Left ventricle myocardium inferior (tissue), 1 donor: ENCODE results near the gene FAM222B. TPM values are rescaled to one million over a fixed set of nuclear protein-coding genes. Genes with fewer than 3 reads are reported as not detected.
A peak's percentile ranks its signal among the peaks of the same experiment; 100 is the strongest.
"Not testable (repeated sequence)": the region's sequence is repeated elsewhere in the genome, so short reads cannot be mapped to it uniquely, and the experiment has no call there.

Source experiments
- DNase-seq: peaks from one replicate; pipeline ENCODE4 v3.0.0-alpha.2; 2020
- H3K27ac ChIP-seq: fragments of 200-600 bp; replicated peaks from 2 replicates; pipeline ENCODE4 v1.8.0; 2021
- H3K27me3 ChIP-seq: fragments of 200-600 bp; 2 replicates; pipeline ENCODE4 v1.8.0; 2021; ENCODE audit warnings: low read depth
- H3K36me3 ChIP-seq: fragments of 200-600 bp; 2 replicates; pipeline ENCODE4 v1.8.0; 2021
- H3K4me1 ChIP-seq: fragments of 200-600 bp; 2 replicates; pipeline ENCODE4 v1.8.0; 2021
- H3K4me3 ChIP-seq: fragments of 200-600 bp; 2 replicates; pipeline ENCODE4 v1.8.0; 2021; ENCODE audit warnings: mild to moderate bottlenecking, moderate library complexity
- H3K9me3 ChIP-seq: fragments of 200-600 bp; replicated peaks from 2 replicates; pipeline ENCODE4 v1.8.0; 2021
- CTCF ChIP-seq: fragments of 200-600 bp; IDR thresholded peaks from 2 replicates; pipeline ENCODE4 v1.8.0; 2021; ENCODE audit warnings: antibody characterized with exemption, mild to moderate bottlenecking, borderline replicate concordance
- intact Hi-C: fragments of 100-400 bp; cut with micrococcal nuclease; formaldehyde crosslinking; loops from one replicate; pipeline ENCODE4 v1.11.0; 2022
- total RNA-seq: library from RNA; stranded (reverse); fragmentation: NEBNext Ultra II Directional; extraction: Animal tissue kit (Norgen Biotek cat#: 25700); gene quantifications from one replicate; pipeline ENCODE4 v1.2.1, GENCODE V29; 2021
- donor health status: DM: no; HTN: yes; CAD: no; lungs with severe emphysema.

The FAM222B gene
- total RNA-seq, 1 donor from 2014 or later: 17.5 TPM

- H3K4me1 ChIP-seq: peaks cover 44% of the 10 kb centered on the region
- H3K27me3 ChIP-seq: no peaks in the 10 kb centered on the region
- H3K27ac ChIP-seq: peak overlapping the region; percentile 90
- intact Hi-C loops: no loop called here
- H3K36me3 ChIP-seq: no peaks in the 10 kb centered on the region
- TF ChIP-seq CTCF: no peak
- no peaks in the 10 kb centered on the region for H3K9me3 ChIP-seq
- peak overlapping the region; percentile 98 for H3K4me3 ChIP-seq
- DNase-seq: peak; percentile 98
Observed at GRCh38 chr17:28812091-28812747, 30.4 kb downstream of the FAM222B start.

GRCh38 chr17:28811651-28812090, 30.9 kb downstream of the FAM222B start:
- H3K27ac ChIP-seq: peak overlapping the region; percentile 90
- no peak for TF ChIP-seq CTCF
- no peaks in the 10 kb centered on the region for H3K36me3 ChIP-seq
- no peaks in the 10 kb centered on the region for H3K9me3 ChIP-seq
- intact Hi-C loops: no loop called here
- no peaks in the 10 kb centered on the region for H3K27me3 ChIP-seq
- peaks cover 50% of the 10 kb centered on the region for H3K4me1 ChIP-seq
- peak overlapping the region; percentile 98 for H3K4me3 ChIP-seq
- no peak for DNase-seq

DNA sequence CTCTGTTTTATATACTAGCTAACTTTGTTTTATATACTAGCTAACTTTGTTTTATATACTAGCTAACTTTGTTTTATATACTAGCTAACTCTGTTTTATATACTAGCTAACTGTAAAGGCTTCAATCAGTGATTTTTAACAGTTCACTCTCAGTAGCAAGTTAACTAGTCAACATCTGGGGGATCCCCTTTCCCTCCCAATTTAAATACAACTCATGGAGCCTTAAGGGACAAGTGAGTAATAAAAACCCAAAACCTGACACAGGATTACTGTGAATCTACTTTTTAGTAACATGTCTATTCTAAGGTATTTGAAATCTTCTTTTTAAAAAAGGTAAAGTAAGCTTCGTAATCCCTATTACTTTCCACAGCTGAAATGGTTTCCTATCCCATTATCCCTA, 32.2 kb downstream of the FAM222B start:
- Histone ChIP-seq H3K4me1 (peaks cover 50% of the 10 kb centered on the region), H3K4me3 (no peak overlapping the region), H3K9me3 (no peaks in the 10 kb centered on the region), H3K27ac (no peak overlapping the region), H3K27me3 (no peaks in the 10 kb centered on the region), H3K36me3 (no peaks in the 10 kb centered on the region)
- DNase-seq: no peak
- intact Hi-C loops: no loop called here
- TF ChIP-seq CTCF: no peak

GRCh38 chr17:28807925-28808634, 34.5 kb downstream of the FAM222B start:
- Histone ChIP-seq H3K27me3 (no peaks in the 10 kb centered on the region), H3K9me3 (no peaks in the 10 kb centered on the region), H3K27ac (peak overlapping the region; percentile 73), H3K4me1 (peaks cover 50% of the 10 kb centered on the region), H3K36me3 (no peaks in the 10 kb centered on the region), H3K4me3 (no peak overlapping the region)
- DNase-seq: no peak
- intact Hi-C loops: no loop called here
- no peak for TF ChIP-seq CTCF

GRCh38 chr17:28796062-28796461, 46.5 kb downstream of the FAM222B start:
- no peak for DNase-seq
- no peak overlapping the region for H3K27ac ChIP-seq
- no peaks in the 10 kb centered on the region for H3K36me3 ChIP-seq
- H3K9me3 ChIP-seq: no peaks in the 10 kb centered on the region
- TF ChIP-seq CTCF: no peak
- peaks cover 10% of the 10 kb centered on the region for H3K4me1 ChIP-seq
- intact Hi-C loops: no loop called here
- H3K27me3 ChIP-seq: no peaks in the 10 kb centered on the region
- H3K4me3 ChIP-seq: no peak overlapping the region

DNA sequence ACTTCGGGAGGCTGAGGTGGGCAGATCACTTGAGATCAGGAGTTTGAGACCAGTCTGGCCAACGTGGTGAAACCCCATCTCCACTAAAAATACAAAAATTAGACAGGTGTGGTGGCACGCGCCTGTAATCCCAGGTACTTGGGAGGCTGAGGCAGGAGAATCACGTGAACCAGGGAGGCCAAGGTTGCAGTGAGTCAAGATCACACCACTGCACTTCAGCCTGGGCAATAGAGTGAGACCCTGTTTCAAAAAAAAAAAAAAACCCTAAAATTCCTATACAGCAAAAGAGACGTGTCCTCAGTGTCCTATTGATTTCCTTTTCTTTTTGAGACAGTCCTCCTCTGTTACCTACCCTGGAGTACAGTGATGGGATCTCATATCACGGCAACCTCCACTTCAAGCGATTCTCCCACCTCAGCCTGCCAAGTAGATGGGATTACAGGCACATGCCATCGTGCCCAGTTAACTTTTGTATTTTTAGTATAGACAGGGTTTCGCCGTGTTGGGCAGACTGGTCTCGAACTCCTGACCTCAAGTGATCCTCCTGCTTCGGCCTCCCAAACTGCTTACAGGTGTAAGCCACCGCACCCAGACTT, 47.6 kb downstream of the FAM222B start:
- H3K4me3 ChIP-seq, H3K27ac ChIP-seq, H3K9me3 ChIP-seq, H3K27me3 ChIP-seq, H3K36me3 ChIP-seq, H3K4me1 ChIP-seq, DNase-seq, intact Hi-C loops: not testable (repeated sequence)
